ENCODE measurements around the gene CTU2.

- TF ChIP-seq, protein P1, sequence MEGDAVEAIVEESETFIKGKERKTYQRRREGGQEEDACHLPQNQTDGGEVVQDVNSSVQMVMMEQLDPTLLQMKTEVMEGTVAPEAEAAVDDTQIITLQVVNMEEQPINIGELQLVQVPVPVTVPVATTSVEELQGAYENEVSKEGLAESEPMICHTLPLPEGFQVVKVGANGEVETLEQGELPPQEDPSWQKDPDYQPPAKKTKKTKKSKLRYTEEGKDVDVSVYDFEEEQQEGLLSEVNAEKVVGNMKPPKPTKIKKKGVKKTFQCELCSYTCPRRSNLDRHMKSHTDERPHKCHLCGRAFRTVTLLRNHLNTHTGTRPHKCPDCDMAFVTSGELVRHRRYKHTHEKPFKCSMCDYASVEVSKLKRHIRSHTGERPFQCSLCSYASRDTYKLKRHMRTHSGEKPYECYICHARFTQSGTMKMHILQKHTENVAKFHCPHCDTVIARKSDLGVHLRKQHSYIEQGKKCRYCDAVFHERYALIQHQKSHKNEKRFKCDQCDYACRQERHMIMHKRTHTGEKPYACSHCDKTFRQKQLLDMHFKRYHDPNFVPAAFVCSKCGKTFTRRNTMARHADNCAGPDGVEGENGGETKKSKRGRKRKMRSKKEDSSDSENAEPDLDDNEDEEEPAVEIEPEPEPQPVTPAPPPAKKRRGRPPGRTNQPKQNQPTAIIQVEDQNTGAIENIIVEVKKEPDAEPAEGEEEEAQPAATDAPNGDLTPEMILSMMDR (IDR thresholded peaks at IDR 0.05): no peak
- TF ChIP-seq EP300 (IDR thresholded peaks at IDR 0.05; ENCODE audit: low read depth) (no peak), POLR2A (IDR thresholded peaks at IDR 0.05) (no peak), POLR2AphosphoS5 (IDR thresholded peaks at IDR 0.05) (no peak)
Observed at GRCh38 chr16:88723911-88724310, 17.6 kb downstream of the CTU2 start.

All from transverse colon (tissue), 4 donors.